HCT116 (cell line): ENCODE data around the gene CCM2L.

Experiments used
- JUND ChIP-seq: IDR thresholded peaks from 2 replicates; pipeline ENCODE4 v1.6.1; 2012
- POLR2A ChIP-seq: IDR thresholded peaks from 2 replicates; pipeline ENCODE4 v1.7.0; 2011; ENCODE audit warnings: borderline replicate concordance; ENCODE audit not compliant: insufficient read depth, insufficient read length; ENCODE audit errors: extremely low read depth
- TF ChIP-seq, protein P1 (sequence below), 3 experiments: fragments of 200-600 bp in 1 of 3; sonication (generic) in 1 of 3; IDR thresholded peaks in 2 of 3; conservative IDR thresholded peaks in 1 of 3; 2 replicates each; pipeline ENCODE4 v1.5.1; 2012 to 2017; ENCODE audit warnings: low read depth in 2 of 3, low read length in 2 of 3, antibody characterized with exemption in 1 of 3, borderline replicate concordance in 1 of 3, control low read depth in 1 of 3, mild to moderate bottlenecking in 1 of 3, mixed read lengths in 1 of 3, mixed run types in 1 of 3, moderate library complexity in 1 of 3; ENCODE audit not compliant: insufficient read depth in 1 of 3
- TF ChIP-seq, protein P2 (sequence below): IDR thresholded peaks from 2 replicates; pipeline ENCODE4 v1.6.1; 2012

DNA sequence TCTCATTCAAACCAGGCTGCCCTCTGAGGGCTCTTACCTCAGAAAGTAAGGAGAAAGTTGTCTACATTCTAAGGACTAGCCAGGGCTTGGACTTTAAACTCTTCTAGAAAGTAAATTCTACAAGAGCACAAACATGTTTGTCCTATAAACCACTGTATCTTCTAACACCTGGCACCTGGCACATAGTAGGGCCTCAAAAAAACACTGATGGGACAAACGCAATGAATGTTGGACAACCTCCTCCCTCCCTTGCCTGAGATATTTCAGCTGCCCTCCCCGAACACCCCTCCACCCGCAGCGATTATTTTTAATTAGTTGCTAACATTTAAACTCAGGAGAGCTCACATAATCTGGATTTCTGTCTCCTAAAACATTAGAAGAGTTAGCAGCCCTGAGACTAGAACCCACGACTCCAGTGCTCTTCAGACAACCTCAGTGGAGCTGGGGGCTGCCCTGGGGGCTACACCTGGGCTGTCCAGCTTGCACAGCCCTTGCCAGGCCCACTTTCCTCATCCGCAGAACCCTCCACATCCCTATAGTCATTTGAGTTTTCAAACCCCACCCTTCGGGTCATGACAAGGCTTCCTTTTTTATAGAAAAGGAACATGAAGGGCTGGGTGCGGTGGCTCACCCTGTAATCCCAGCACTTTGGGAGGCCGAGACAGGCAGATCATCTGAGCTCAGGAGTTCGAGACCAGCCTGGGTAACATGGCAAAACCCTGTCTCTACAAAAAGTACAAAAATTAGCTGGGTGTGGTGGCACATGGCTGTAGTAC is 46.7 kb downstream of the CCM2L start:
- TF ChIP-seq, protein P1, sequence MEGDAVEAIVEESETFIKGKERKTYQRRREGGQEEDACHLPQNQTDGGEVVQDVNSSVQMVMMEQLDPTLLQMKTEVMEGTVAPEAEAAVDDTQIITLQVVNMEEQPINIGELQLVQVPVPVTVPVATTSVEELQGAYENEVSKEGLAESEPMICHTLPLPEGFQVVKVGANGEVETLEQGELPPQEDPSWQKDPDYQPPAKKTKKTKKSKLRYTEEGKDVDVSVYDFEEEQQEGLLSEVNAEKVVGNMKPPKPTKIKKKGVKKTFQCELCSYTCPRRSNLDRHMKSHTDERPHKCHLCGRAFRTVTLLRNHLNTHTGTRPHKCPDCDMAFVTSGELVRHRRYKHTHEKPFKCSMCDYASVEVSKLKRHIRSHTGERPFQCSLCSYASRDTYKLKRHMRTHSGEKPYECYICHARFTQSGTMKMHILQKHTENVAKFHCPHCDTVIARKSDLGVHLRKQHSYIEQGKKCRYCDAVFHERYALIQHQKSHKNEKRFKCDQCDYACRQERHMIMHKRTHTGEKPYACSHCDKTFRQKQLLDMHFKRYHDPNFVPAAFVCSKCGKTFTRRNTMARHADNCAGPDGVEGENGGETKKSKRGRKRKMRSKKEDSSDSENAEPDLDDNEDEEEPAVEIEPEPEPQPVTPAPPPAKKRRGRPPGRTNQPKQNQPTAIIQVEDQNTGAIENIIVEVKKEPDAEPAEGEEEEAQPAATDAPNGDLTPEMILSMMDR (IDR thresholded peaks at IDR 0.05 in 2 of 3, conservative IDR thresholded peaks at IDR 0.05 in 1 of 3; ENCODE audit: borderline replicate concordance in 1 of 3, insufficient read depth in 1 of 3, low read depth in 2 of 3, low read length in 2 of 3) = no peak
- TF ChIP-seq JUND (no peak), POLR2A (no peak)
- TF ChIP-seq, protein P2, sequence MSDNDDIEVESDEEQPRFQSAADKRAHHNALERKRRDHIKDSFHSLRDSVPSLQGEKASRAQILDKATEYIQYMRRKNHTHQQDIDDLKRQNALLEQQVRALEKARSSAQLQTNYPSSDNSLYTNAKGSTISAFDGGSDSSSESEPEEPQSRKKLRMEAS = no peak
